Measurements from ENCODE around the gene LILRB5.
"Not testable (repeated sequence)": the region's sequence is repeated elsewhere in the genome, so short reads cannot be mapped to it uniquely, and the experiment has no call there.

The LILRB5 gene

GRCh38 chr19:54240372-54241336 lies 16.4 kb downstream of the LILRB5 start:
- not testable (repeated sequence) for DNase-seq

- DNase-seq: not testable (repeated sequence)
Observed at GRCh38 chr19:54239491-54240371, 17.3 kb downstream of the LILRB5 start.

- no peak for DNase-seq
Observed at GRCh38 chr19:54233941-54234340, 23.1 kb downstream of the LILRB5 start.

- peak; percentile 91 for DNase-seq
Observed at GRCh38 chr19:54231077-54231931, 25.8 kb downstream of the LILRB5 start.

- no peak for DNase-seq
Observed at GRCh38 chr19:54230031-54230430, 27.0 kb downstream of the LILRB5 start.

- no peak for DNase-seq
Observed at GRCh38 chr19:54229146-54229545, 27.9 kb downstream of the LILRB5 start.

GRCh38 chr19:54224619-54225018 lies 32.5 kb downstream of the LILRB5 start:
- not testable (repeated sequence) for DNase-seq

- not testable (repeated sequence) for DNase-seq
Observed at GRCh38 chr19:54223937-54224281, 33.2 kb downstream of the LILRB5 start.

GRCh38 chr19:54223277-54223936 lies 33.7 kb downstream of the LILRB5 start:
- not testable (repeated sequence) for DNase-seq

GRCh38 chr19:54222474-54223276 lies 34.4 kb downstream of the LILRB5 start, which contains the start of gene LILRB3:
LILRB3 (minus strand) TSS chr19:54223007; CDS start chr19:54222976, 31 bp downstream.
- DNase-seq: not testable (repeated sequence)

- DNase-seq: not testable (repeated sequence)
Observed at GRCh38 chr19:54221947-54222346, 35.1 kb downstream of the LILRB5 start.

- DNase-seq: not testable (repeated sequence)
Observed at GRCh38 chr19:54219702-54220101, 37.4 kb downstream of the LILRB5 start.

GRCh38 chr19:54218960-54219661 lies 38.0 kb downstream of the LILRB5 start:
- no peak for DNase-seq

GRCh38 chr19:54218259-54218658 lies 38.8 kb downstream of the LILRB5 start:
- no peak for DNase-seq

GRCh38 chr19:54217517-54218247 lies 39.4 kb downstream of the LILRB5 start:
- DNase-seq: not testable (repeated sequence)

- DNase-seq: no peak
Observed at GRCh38 chr19:54216869-54217268, 40.2 kb downstream of the LILRB5 start.

- not testable (repeated sequence) for DNase-seq
Observed at GRCh38 chr19:54214734-54215133, 42.3 kb downstream of the LILRB5 start.

GRCh38 chr19:54214217-54214616 lies 42.9 kb downstream of the LILRB5 start:
- DNase-seq: not testable (repeated sequence)

GRCh38 chr19:54211235-54211634 lies 45.8 kb downstream of the LILRB5 start:
- DNase-seq: no peak

Measured in NCI-H1105 (cell line).